NCI-H69 (cell line): ENCODE measurements around the gene SPP1.
"Not testable (repeated sequence)": the region's sequence is repeated elsewhere in the genome, so short reads cannot be mapped to it uniquely, and the experiment has no call there.

ENCODE experiments used
- DNase-seq: peaks from one replicate; lab custom pipeline; 2025; lab: John Stamatoyannopoulos, UW

The SPP1 gene

DNA sequence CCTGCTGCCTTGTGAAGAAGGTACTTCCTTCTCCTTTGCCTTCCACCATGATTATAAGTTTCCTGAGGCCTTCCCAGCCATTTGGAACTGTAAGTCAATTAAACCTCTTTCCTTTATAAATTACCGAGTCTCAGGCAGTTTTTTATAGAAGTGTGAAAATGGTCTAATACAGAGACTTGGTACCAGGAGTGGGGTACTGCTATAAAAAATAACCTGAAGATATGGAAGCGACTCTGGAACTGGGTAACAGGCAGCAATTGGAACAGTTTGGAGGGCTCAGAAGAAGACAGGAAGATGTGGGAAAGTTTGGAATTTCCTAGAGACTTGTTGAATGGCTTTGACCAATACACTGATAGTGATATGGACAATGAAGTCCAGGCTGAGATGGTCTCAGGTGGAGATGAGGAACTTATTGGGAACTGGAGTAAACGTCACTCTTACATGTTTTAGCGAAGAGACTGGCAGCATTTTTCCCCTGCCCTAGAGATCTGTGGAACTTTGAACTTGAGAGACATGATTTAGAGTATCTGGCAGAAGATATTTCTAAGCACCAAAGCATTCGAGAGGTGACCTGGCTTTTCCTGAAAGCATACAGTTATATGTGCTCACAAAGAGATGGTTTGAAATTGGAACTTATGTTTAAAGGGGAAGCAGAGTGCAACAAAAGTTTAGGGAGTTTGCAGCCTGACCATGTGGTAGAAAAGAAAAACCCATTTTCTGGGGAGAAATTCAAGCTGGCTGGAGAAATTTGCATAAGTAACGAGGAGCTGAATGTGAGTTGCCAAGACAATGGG, 50.6 kb downstream of the SPP1 start:
- DNase-seq: not testable (repeated sequence)

DNA sequence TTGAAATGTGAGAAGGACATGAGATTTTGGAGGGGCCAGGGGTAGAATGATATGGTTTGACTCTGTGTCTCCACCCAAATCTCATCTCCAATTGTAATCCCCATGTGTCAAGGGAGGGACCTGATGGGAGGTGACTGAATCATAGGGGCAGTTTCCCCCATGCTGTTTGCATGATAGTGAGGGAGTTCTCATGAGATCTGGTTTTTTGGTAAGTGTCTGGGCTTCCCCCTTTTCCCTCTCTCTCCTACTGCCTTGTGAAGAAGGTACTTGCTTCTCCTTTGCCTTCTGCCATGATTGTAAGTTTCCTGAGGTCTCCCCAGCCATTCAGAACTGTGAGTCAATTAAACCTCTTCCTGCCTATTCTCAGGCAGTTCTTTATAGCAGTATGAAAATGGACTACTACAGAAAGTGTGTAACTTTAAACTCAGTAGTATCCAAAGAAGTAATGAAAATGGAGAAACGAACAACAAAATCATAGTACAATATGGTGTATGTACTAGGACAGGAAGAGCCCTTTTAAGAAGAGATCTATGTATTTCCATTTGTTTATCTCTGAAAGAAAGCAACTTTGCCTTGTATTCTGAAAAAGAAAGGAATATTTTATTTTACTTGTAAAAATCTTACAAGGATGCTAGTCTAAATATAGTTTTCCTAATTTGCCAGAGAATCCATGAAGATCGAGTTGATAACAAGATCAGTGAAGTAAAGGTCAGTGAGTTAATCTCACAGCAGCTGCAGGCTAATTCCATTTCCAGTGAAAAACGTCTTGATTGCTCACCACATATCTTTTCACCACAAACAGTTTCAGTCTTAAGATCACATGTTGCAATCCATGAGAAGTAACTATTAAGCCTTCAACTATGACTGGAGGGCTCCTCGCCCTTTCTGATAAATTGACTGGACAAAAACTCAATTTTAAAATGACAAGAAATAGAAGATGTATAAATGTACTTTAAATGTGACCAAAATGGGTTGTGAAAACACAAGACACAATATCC, 52.4 kb downstream of the SPP1 start:
- no peak for DNase-seq

DNA sequence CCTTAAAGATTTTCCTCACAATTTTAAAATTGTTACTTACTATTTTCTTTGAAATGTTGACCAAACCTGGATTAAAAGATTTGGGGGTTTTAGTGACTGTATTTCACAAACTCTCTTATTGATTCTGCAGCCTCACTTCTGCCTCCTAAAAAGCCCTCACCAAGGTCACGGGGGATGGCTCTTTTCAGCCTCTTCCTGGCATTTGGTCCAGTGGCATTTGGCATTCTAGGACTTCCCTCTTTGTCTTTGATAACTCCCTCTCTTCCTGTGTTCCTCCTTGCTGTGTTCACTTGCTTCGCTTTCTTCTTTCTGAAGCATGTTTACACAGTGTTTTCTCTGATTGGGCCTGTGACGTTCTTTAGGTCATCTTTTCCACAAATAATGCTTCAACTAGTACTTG, 53.4 kb downstream of the SPP1 start:
- no peak for DNase-seq

DNA sequence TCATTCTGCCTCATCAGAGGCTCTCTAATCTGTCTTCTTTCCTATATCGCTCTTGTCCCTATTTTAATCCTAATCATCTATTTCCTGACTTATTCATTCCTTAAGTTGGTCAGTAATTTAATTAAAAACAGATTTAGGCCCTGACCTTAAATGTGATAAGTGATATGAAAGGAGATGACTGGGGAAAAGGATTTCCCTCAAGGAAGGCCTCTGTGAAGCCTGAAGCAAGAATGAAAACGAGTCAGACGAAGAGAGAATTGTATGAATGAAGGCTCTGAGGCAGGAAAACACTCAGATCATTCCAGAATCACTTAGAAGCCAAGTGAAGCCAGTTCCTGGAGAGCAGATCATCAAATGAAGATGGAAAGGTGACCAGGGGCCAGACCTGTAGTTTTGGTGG, 54.0 kb downstream of the SPP1 start:
- no peak for DNase-seq

DNA sequence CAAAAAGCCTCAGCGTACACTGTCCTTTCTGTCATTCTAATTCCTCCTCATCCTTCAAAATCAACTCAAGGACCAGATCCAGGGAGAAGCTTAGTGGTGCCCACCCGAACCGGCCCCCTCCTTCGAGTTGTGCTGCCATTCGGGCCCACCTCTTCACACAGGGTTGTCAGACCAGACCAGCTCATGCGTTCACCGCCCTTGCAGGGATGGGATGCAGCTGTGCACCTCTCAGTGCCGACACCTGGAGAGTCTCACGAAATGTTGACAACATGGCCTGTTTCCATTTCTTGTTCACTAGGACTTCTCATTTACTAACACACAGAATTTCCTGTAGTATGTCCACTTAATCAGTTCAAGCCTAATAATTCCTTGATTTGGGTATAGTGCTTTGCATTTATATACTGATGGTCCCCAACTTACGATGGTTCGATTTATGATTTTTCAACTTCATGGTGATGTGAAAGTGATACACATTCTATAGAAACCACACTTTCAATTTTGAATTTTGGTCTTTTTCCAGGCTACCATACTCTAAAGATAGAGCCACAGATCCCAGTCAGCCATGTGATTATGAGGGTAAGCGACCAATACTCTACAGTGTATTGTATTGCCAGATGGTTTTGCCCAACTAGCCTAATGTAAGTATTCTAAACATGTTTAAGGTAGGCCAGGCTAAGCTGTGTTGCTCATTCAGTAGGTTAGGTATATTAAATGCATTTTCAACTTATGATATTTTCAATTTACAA, 55.2 kb downstream of the SPP1 start:
- no peak for DNase-seq
